Smooth muscle cell (in vitro differentiated cells): ENCODE measurements around the gene STAC3. TPM values are rescaled to one million over a fixed set of nuclear protein-coding genes. Genes with fewer than 3 reads are reported as not detected.

ENCODE experiments used
- DNase-seq: peaks from one replicate; lab custom pipeline; 2025; ENCODE audit not compliant: unreplicated experiment; lab: John Stamatoyannopoulos, UW
- H2AFZ ChIP-seq: fragments of 200-600 bp; sonication (generic); 2 replicates; pipeline ENCODE4 v1.6.0; 2016; ENCODE audit warnings: antibody characterized with exemption, low read depth, mild to moderate bottlenecking
- H3F3A ChIP-seq: fragments of 200-600 bp; sonication (generic); 2 replicates; pipeline ENCODE4 v1.6.0; 2017; ENCODE audit warnings: antibody characterized with exemption, low read depth
- H3K27ac ChIP-seq: fragments of 200-600 bp; sonication (generic); 2 replicates; pipeline ENCODE4 v1.5.1; 2016; ENCODE audit warnings: low read depth, mild to moderate bottlenecking
- H3K27me3 ChIP-seq: fragments of 200-600 bp; sonication (generic); 2 replicates; pipeline ENCODE4 v1.6.1; 2016; ENCODE audit warnings: low read depth, mild to moderate bottlenecking
- H3K36me3 ChIP-seq: fragments of 200-600 bp; sonication (generic); 2 replicates; pipeline ENCODE4 v1.5.1; 2016; ENCODE audit warnings: low read depth
- H3K4me1 ChIP-seq: fragments of 200-600 bp; sonication (generic); 2 replicates; pipeline ENCODE4 v1.5.1; 2016; ENCODE audit warnings: low read depth
- H3K4me2 ChIP-seq: fragments of 200-600 bp; sonication (generic); 2 replicates; pipeline ENCODE4 v1.6.0; 2016; ENCODE audit warnings: mild to moderate bottlenecking
- H3K4me3 ChIP-seq: fragments of 200-600 bp; sonication (generic); 2 replicates; pipeline ENCODE4 v1.5.1; 2016; ENCODE audit warnings: mild to moderate bottlenecking
- H3K79me2 ChIP-seq: fragments of 200-600 bp; sonication (generic); 2 replicates; pipeline ENCODE4 v1.6.0; 2016; ENCODE audit warnings: low read depth, mild to moderate bottlenecking
- H3K9ac ChIP-seq: fragments of 200-600 bp; sonication (generic); 2 replicates; pipeline ENCODE4 v1.6.0; 2016; ENCODE audit warnings: low read depth
- H3K9me3 ChIP-seq: fragments of 200-600 bp; sonication (generic); replicated peaks from 2 replicates; pipeline ENCODE4 v1.5.1; 2016; ENCODE audit warnings: low read depth
- H4K20me1 ChIP-seq: fragments of 200-600 bp; sonication (generic); 2 replicates; pipeline ENCODE4 v1.6.0; 2016; ENCODE audit warnings: low read depth
- CTCF ChIP-seq: fragments of 200-600 bp; sonication (generic); IDR thresholded peaks from 2 replicates; pipeline ENCODE4 v1.5.1; 2017; ENCODE audit warnings: borderline replicate concordance, mild to moderate bottlenecking, antibody characterized with exemption; ENCODE audit not compliant: insufficient read depth, poor library complexity, severe bottlenecking
- WGBS: methylation state at CpG from one replicate; pipeline ENCODE4 v1.1.7; 2016; ENCODE audit warnings: low lambda C conversion rate; 5-methylcytosine and 5-hydroxymethylcytosine counted together
- polyA plus RNA-seq: library from polyadenylated mRNA; unstranded; fragments of >200 nt; fragmentation: Nextera tagmentation; extraction: Ambion mirVana; gene quantifications from 2 replicates; pipeline ENCODE4 v1.2.1, GENCODE V29; 2016
- total RNA-seq: library from RNA; depleted of rRNA; stranded (reverse); fragments of >200 nt; gene quantifications from 2 replicates; pipeline ENCODE4 v1.2.3, GENCODE V29; 2014

The STAC3 gene
- total and polyA plus RNA-seq, 2 experiments from 2014 or later, result 1.4 TPM; not detected in 1

DNA sequence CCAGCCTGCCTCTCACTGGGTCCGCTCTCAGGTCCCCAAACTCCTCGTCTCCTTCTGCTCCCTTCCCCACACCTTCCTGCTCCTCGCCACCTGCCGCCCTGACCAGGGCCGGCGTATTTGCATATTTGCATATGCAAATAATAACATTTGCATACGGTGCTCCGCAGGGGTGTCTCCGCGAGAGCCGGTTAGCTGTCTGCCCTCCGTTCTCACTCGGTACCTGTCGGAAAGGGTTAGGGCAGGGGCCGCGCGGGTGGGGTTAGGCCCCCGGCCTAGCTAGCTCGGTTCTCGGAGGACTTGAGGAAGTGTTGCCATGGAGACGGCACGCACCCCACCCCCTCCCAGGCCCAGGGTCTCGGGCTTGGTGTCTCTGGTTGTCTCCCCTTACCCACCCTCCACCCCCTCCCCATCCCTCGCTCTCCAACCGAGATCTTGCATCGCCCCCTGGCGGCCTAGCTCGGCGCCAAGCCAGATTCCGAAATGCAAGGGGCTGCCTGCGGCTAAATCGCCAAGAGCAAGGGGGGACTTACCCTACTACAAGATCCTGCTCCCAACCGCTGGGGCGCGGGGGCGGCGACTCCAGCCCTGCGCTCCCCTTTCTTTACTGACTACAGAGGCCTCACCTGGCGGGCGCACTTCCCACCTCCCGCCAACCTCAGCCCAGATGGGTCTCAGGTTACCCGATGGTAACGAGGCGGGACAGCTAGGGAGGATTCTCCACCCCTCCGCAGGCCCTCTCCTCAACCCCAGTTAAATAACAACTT is 8.1 kb downstream of the STAC3 start:
- WGBS, result 3% methylated on average over 40 of the region's 45 CpGs
- Histone ChIP-seq H3K79me2 (no peaks in the 10 kb centered on the region), H3K9me3 (no peaks in the 10 kb centered on the region), H3K9ac (peak overlapping the region; percentile 1), H3K27me3 (peaks cover 18% of the 10 kb centered on the region), H3K27ac (no peak overlapping the region), H3F3A (no peaks in the 10 kb centered on the region), H3K4me2 (peak overlapping the region; percentile 99), H2AFZ (no peak overlapping the region), H3K36me3 (no peaks in the 10 kb centered on the region), H3K4me3 (peak overlapping the region; percentile 57), H3K4me1 (peaks cover 29% of the 10 kb centered on the region), H4K20me1 (peaks cover 35% of the 10 kb centered on the region)
- peak; percentile 30 for DNase-seq
- peak; percentile 74 for TF ChIP-seq CTCF

GRCh38 chr12:57242329-57242690 is 8.7 kb downstream of the STAC3 start:
- peaks cover 29% of the 10 kb centered on the region for H3K4me1 ChIP-seq
- H2AFZ ChIP-seq, result no peak overlapping the region

DNA sequence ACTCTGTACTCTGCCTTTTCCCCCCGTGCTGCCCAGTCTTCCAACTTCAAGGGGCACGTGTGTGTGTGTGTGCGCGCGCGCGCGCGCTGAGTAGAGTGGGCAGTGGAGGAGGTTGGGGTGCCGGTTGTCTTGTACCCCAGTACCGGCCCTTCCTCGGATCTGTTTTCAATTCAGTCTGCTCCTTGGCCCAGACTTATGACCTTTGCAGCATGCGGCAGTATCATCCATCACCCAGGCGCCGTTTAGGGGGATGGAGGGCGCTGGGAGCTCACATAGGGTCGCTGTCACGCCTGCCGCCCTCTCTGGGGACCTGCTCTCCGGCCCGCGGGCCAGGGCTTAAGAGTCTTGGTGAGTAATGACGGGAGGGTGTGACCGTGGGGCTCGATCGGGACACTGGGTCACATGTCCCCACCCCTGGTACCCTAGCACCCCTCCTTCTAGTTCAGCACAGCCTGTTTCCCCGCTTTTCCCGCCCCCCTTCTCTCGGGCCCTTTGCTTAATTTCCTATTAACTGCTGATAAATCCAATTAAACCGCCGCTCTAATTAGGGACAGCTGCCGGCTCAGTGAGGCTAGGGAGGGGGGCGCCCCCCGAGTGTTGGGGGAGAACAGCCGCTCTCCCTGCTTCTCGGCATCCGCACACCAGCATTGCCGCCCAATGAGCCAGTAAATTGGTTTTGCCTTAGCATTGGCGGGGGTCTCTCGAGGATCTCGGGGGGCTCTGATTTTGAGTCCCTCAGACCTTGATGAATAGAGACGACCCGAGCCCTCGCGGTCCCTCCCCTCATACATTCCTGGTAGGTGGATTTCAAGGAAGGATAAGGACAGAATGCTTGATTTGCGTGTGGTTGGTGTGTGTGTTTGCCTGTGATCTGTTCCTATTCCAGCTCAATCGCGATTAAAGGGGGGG is 9.3 kb downstream of the STAC3 start:
- H3K9me3 ChIP-seq, result no peaks in the 10 kb centered on the region
- TF ChIP-seq CTCF, result no peak
- no peak for DNase-seq
- H3K79me2 ChIP-seq, result no peaks in the 10 kb centered on the region
- no peak overlapping the region for H3K27ac ChIP-seq
- H3K4me3 ChIP-seq, result peak overlapping the region; percentile 80
- peaks cover 29% of the 10 kb centered on the region for H3K4me1 ChIP-seq
- peaks cover 10% of the 10 kb centered on the region for H3F3A ChIP-seq
- no peaks in the 10 kb centered on the region for H3K36me3 ChIP-seq
- H2AFZ ChIP-seq, result no peak overlapping the region
- H3K27me3 ChIP-seq, result peaks cover 18% of the 10 kb centered on the region
- H3K4me2 ChIP-seq, result peak overlapping the region; percentile 99
- WGBS, result 18% methylated on average over 47 of the region's 48 CpGs
- no peak overlapping the region for H3K9ac ChIP-seq
- peaks cover 39% of the 10 kb centered on the region for H4K20me1 ChIP-seq

More at GRCh38 chr12:57242329-57242690, 8.7 kb downstream of the STAC3 start:
- no peaks in the 10 kb centered on the region for H3K9me3 ChIP-seq
- no peaks in the 10 kb centered on the region for H3K79me2 ChIP-seq
- H3F3A ChIP-seq, result peaks cover 4% of the 10 kb centered on the region
- peak overlapping the region; percentile 99 for H3K4me2 ChIP-seq
- H3K36me3 ChIP-seq, result no peaks in the 10 kb centered on the region
- H3K9ac ChIP-seq, result no peak overlapping the region
- H3K4me3 ChIP-seq, result peak overlapping the region; percentile 57
- peaks cover 37% of the 10 kb centered on the region for H4K20me1 ChIP-seq
- no peak for DNase-seq
- 8% methylated on average over 10 of the region's 18 CpGs for WGBS
- peaks cover 18% of the 10 kb centered on the region for H3K27me3 ChIP-seq
- no peak for TF ChIP-seq CTCF
- no peak overlapping the region for H3K27ac ChIP-seq
